HG02938 (cell line): ENCODE results near the gene SLC2A13.

Experiments used
- ATAC-seq: cut with Tn5 transposase; IDR thresholded peaks from one replicate; pipeline ENCODE4 v1.9.1; 2021; ENCODE audit warnings: mild to moderate bottlenecking, moderate library complexity; ENCODE audit not compliant: unreplicated experiment

The SLC2A13 gene

GRCh38 chr12:40105515-40106201 is at the start of gene SLC2A13:
SLC2A13 (minus strand) TSS chr12:40106081; CDS start chr12:40105808, 273 bp downstream.
- peak; percentile 74 for ATAC-seq

DNA sequence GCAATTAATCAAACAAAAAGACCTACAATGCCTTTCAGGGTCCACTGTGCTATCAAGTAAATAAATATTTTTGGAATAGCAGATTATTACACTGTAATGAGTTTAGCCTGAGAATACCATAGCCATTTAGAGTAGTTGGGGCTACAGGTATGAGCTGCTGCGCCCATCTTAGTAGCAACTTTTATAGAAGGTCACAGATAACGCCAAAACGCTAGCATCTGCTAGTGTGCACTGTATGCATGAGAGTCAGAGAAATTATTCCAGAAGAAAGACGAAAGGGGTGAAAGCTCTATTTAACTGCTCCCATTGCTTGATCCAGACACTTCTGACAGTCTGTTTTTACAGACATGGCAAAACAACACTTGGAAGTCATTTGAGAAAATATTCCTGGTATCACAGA is 48.5 kb upstream of the SLC2A13 start:
- no peak for ATAC-seq

DNA sequence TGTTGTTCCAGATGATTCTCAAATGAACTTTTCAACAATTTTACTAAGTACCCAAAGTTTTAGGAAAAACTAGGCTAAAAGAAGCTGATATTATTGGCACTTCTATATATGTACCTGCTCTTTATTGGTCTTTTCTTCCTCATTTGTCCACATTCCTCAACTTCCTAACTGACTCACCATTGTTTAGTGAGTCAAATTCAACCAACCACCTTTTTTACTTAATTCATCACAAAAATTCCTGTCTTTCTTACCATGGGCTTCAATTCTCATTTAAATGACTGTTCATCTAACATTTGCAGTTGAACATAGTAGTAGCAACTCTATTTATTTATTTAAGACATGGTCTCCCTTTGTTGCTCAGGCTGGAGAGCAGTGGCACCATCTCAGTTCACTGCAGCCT is 47.6 kb upstream of the SLC2A13 start:
- ATAC-seq: no peak

GRCh38 chr12:40152783-40153383 is 47.0 kb upstream of the SLC2A13 start:
- ATAC-seq: no peak

GRCh38 chr12:40149673-40150260 is 43.9 kb upstream of the SLC2A13 start:
- no peak for ATAC-seq

GRCh38 chr12:40146800-40147797 is 41.2 kb upstream of the SLC2A13 start:
- no peak for ATAC-seq

- ATAC-seq: no peak
These were observed 40.0 kb upstream of the SLC2A13 start for GRCh38 chr12:40145896-40146295.

GRCh38 chr12:40144023-40144422 is 38.1 kb upstream of the SLC2A13 start:
- no peak for ATAC-seq

DNA sequence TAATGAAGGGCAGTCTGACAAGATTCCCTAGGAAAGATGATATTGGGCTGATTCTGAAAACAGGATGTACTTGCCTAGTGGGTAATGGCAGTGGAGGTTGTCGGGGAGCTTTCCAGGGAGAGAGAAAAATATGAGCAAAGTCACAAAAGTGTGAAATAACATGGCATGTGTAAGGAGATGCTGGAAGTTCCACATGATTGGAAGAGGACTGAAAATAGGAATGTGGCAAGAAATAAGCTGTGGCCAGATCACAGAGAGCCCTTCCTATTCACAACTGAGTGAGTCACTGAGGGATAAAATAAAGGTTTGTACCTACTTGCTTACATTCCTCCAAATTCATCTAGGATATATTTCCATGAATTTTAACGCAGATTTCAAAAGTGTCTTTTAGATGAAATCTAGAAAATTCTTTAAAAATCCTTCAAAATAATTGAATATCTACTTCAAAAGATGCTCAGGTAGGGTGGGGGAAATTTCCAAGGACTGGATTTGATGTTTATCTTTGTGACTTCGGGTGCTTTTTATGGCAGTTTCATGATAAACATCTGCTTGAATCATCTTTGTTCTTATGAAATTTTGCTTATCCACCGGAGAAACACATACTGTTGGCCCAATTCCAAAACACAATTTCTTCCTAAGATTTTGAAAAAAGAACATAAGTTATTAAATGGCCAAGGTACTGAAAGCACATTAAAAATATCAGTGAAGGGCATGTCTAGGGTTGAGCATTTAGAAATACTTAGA is 36.3 kb upstream of the SLC2A13 start:
- no peak for ATAC-seq

- ATAC-seq: no peak
These were observed 32.6 kb upstream of the SLC2A13 start for GRCh38 chr12:40138526-40138925.

GRCh38 chr12:40137252-40137651 is 31.4 kb upstream of the SLC2A13 start:
- ATAC-seq: peak; percentile 89

DNA sequence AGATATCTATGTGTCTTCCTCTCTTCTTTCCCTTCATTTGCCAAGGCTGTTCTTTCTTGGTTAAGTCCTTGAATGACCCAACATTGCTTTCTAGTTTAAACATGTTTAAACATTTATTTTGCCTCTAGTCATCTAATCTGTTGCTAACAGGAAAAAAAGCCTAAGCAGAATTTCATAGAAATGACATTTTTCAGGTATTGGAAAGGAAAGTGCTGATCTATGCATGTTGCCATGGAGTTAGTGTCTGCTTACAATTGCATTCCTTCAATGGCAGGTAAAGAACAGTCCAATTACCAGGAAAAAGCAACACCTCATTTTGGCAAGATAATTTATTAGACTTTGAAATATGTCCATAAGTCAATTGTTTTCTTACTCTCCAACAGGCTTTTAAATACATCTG is 21.5 kb upstream of the SLC2A13 start:
- ATAC-seq: no peak

DNA sequence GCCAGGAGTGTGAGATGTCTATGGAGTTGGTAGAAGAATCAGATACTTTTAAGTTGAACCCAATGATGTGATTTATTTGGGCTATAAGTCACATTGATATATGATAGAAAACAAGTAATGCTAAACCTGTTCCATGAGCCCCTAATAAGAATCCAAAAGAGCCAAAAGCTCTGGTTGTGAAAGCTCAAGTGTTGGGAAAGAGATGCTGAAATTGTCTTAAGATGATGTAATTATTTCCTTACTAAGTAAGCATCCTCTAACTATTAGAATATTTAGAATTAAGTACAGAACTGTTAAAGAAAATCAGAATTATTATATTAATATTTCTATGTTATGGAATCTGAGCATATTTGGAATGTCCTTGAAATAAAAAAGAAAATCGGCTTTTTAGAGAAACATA is 17.6 kb upstream of the SLC2A13 start:
- ATAC-seq: no peak

GRCh38 chr12:40122842-40123241 is 17.0 kb upstream of the SLC2A13 start:
- ATAC-seq: no peak

DNA sequence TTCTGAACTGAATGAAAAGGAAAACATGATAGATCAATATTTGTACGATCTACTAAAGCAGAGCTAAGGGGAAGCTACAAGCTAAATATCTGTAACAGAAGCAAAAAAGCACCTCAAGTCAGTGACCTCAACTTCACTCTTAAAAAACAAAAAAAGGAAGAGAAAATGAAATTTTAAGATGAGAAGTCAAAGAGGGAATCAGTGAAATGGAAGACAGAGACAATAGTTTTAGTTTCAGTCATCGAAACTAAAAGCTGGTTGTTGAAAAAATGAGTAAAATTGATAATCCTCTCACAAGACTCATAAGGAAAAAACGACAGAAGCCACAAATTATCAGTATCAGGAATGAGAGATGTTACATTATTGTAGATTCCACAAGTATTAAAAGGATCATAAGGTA is 11.9 kb upstream of the SLC2A13 start:
- peak; percentile 88 for ATAC-seq

GRCh38 chr12:40110586-40110985 is 4.7 kb upstream of the SLC2A13 start:
- ATAC-seq: no peak

DNA sequence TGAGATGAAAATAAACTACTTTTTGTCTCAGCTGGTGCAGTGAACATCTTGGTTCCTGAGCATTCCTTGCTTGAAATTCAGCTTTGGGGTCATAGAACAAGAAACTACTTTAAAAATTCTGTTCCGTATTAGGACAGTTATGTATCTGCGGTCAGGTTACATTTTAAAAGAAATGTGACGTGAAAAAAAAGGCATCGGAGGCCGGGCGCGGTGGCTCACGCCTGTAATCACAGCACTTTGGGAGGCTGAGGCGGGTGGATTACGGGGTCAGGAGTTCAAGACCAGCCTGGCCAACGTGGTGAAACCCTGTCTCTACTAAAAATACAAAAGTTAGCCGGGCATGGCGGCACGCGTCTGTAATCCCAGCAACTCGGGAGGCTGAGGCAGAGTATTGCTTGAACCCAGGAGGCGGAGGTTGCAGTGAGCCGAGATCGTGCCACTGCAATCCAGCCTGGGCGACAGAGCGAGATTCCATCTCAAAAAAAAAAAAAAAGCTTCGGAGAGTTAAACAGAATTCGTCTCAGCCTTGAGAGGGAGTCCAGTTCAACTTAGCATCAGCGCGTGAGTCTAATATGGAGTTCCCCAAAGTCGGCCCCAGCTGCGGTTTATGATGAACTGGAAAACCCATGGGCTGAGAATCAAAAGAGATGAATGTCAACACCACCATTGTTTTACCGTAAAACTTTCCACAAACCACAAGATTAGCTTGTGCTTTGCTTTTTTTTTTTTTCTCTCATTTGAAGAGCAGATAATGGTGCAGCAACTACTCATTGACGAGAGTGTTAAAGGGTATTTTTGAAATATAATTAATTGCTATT is 2.1 kb upstream of the SLC2A13 start:
- ATAC-seq: no peak

- peak; percentile 27 for ATAC-seq
These were observed 1.4 kb upstream of the SLC2A13 start for GRCh38 chr12:40107098-40107802.

- ATAC-seq: no peak
These were observed 774 bp upstream of the SLC2A13 start for GRCh38 chr12:40106655-40107054.
